Vagina (tissue), 2 donors: ENCODE data around the gene INHBA. TPM values are rescaled to one million over a fixed set of nuclear protein-coding genes. Genes with fewer than 3 reads are reported as not detected.

Experiments
- DNase-seq, 2 donors: peaks; one replicate each; pipeline ENCODE4 v3.0.0-alpha.2; 2017; ENCODE audit errors: extremely low spot score in 2 of 2
- H3K27ac ChIP-seq: fragments of 200-600 bp; sonication (generic); one replicate; pipeline ENCODE4 v1.5.1; 2019
- H3K27me3 ChIP-seq: fragments of 200-600 bp; sonication (generic); one replicate; pipeline ENCODE4 v1.5.1; 2019
- H3K36me3 ChIP-seq, 2 donors: fragments of 200-600 bp; sonication (generic); one replicate each; pipeline ENCODE4 v1.5.1; 2017 to 2019
- H3K4me1 ChIP-seq: fragments of 200-600 bp; sonication (generic); one replicate; pipeline ENCODE4 v1.5.1; 2019
- H3K4me3 ChIP-seq, 2 donors: fragments of 200-600 bp; sonication (generic); 1 replicate in 1 of 2; 2 replicates in 1 of 2; pipeline ENCODE4 v1.5.1; 2016 to 2019
- H3K9me3 ChIP-seq: fragments of 200-600 bp; sonication (generic); one replicate; pipeline ENCODE4 v1.5.1; 2019
- CTCF ChIP-seq, 3 experiments: fragments of 450-650 bp in 2 of 3; fragments of 200-600 bp in 1 of 3; sonication (generic) in 1 of 3; IDR thresholded peaks; one replicate each; pipeline ENCODE4 v1.5.1; 2017 to 2019; ENCODE audit warnings: antibody characterized with exemption in 3 of 3, mild to moderate bottlenecking in 2 of 3, moderate library complexity in 2 of 3
- POLR2A ChIP-seq, 2 donors: fragments of 450-650 bp; IDR thresholded peaks; one replicate each; pipeline ENCODE4 v1.6.1; 2017; ENCODE audit warnings: antibody characterized with exemption in 2 of 2, mild to moderate bottlenecking in 2 of 2, moderate library complexity in 2 of 2
- POLR2AphosphoS5 ChIP-seq, 2 donors: sonication (generic); formaldehyde crosslinking; IDR thresholded peaks; one replicate each; pipeline ENCODE4 v1.9.0; 2017; ENCODE audit warnings: antibody characterized with exemption in 2 of 2, mild to moderate bottlenecking in 2 of 2, low read depth in 1 of 2; ENCODE audit not compliant: insufficient read depth in 1 of 2
- intact Hi-C: fragments of 100-400 bp; cut with DNase I; formaldehyde crosslinking; loops from one replicate; pipeline ENCODE4 v1.15.1; 2023
- total RNA-seq: library from RNA; depleted of rRNA; stranded (reverse); fragments of >200 nt; gene quantifications from one replicate; pipeline ENCODE4 v1.2.3, GENCODE V29; 2016

Gene INHBA
- total RNA-seq, 1 donor from 2014 or later = 2.2 TPM

- Histone ChIP-seq H3K4me1 (no peaks in the 10 kb centered on the region), H3K4me3 (no peak overlapping the region), H3K36me3 (no peaks in the 10 kb centered on the region), H3K27ac (no peak overlapping the region), H3K9me3 (no peaks in the 10 kb centered on the region), H3K27me3 (no peaks in the 10 kb centered on the region)
- no peak for DNase-seq
- intact Hi-C loops = no loop called here
- TF ChIP-seq POLR2A (IDR thresholded peaks at IDR 0.05) = no peak
- no peak for TF ChIP-seq POLR2AphosphoS5 (IDR thresholded peaks at IDR 0.05; ENCODE audit: insufficient read depth in 1 of 2, low read depth in 1 of 2)
Observed at GRCh38 chr7:41656366-41656765, 46.5 kb downstream of the INHBA start.

GRCh38 chr7:41655426-41655825, 47.5 kb downstream of the INHBA start:
- Histone ChIP-seq H3K9me3 (no peaks in the 10 kb centered on the region), H3K36me3 (no peaks in the 10 kb centered on the region), H3K27me3 (no peaks in the 10 kb centered on the region), H3K4me1 (no peaks in the 10 kb centered on the region), H3K27ac (no peak overlapping the region), H3K4me3 (no peak overlapping the region)
- TF ChIP-seq POLR2A (IDR thresholded peaks at IDR 0.05) = no peak
- TF ChIP-seq CTCF (IDR thresholded peaks at IDR 0.05) = no peak
- no peak for TF ChIP-seq POLR2AphosphoS5 (IDR thresholded peaks at IDR 0.05; ENCODE audit: insufficient read depth in 1 of 2, low read depth in 1 of 2)
- intact Hi-C loops = no loop called here
- DNase-seq = no peak

- no peak for TF ChIP-seq CTCF (IDR thresholded peaks at IDR 0.05)
- no peak for TF ChIP-seq POLR2A (IDR thresholded peaks at IDR 0.05)
- TF ChIP-seq POLR2AphosphoS5 (IDR thresholded peaks at IDR 0.05; ENCODE audit: insufficient read depth in 1 of 2, low read depth in 1 of 2) = no peak
- H3K27me3 ChIP-seq = no peaks in the 10 kb centered on the region
- H3K27ac ChIP-seq = no peak overlapping the region
- H3K4me3 ChIP-seq = no peak overlapping the region
- intact Hi-C loops = no loop called here
- no peaks in the 10 kb centered on the region for H3K36me3 ChIP-seq
- no peaks in the 10 kb centered on the region for H3K4me1 ChIP-seq
- H3K9me3 ChIP-seq = no peaks in the 10 kb centered on the region
- DNase-seq = no peak
Observed at GRCh38 chr7:41652267-41652666, 50.6 kb downstream of the INHBA start.

GRCh38 chr7:41648501-41648900, 54.4 kb downstream of the INHBA start:
- Histone ChIP-seq H3K9me3 (no peaks in the 10 kb centered on the region), H3K27me3 (no peaks in the 10 kb centered on the region), H3K27ac (no peak overlapping the region), H3K4me1 (no peaks in the 10 kb centered on the region), H3K4me3 (no peak overlapping the region), H3K36me3 (no peaks in the 10 kb centered on the region)
- no peak for DNase-seq
- intact Hi-C loops = no loop called here
- TF ChIP-seq POLR2A (IDR thresholded peaks at IDR 0.05) = no peak

GRCh38 chr7:41643616-41644015, 59.3 kb downstream of the INHBA start:
- TF ChIP-seq POLR2A (IDR thresholded peaks at IDR 0.05) (no peak), POLR2AphosphoS5 (IDR thresholded peaks at IDR 0.05; ENCODE audit: insufficient read depth in 1 of 2, low read depth in 1 of 2) (no peak), CTCF (IDR thresholded peaks at IDR 0.05) (no peak)
- H3K27ac ChIP-seq = no peak overlapping the region
- H3K27me3 ChIP-seq = no peaks in the 10 kb centered on the region
- H3K4me3 ChIP-seq = no peak overlapping the region
- H3K36me3 ChIP-seq = no peaks in the 10 kb centered on the region
- intact Hi-C loops = no loop called here
- no peaks in the 10 kb centered on the region for H3K9me3 ChIP-seq
- no peaks in the 10 kb centered on the region for H3K4me1 ChIP-seq
- no peak for DNase-seq

GRCh38 chr7:41641665-41642014, 61.2 kb downstream of the INHBA start:
- intact Hi-C loops = no loop called here
- Histone ChIP-seq H3K27ac (no peak overlapping the region), H3K36me3 (no peaks in the 10 kb centered on the region), H3K27me3 (no peaks in the 10 kb centered on the region), H3K4me3 (no peak overlapping the region), H3K4me1 (no peaks in the 10 kb centered on the region), H3K9me3 (no peaks in the 10 kb centered on the region)
- no peak for DNase-seq
- TF ChIP-seq POLR2AphosphoS5 (IDR thresholded peaks at IDR 0.05; ENCODE audit: insufficient read depth in 1 of 2, low read depth in 1 of 2) = no peak
- no peak for TF ChIP-seq CTCF (IDR thresholded peaks at IDR 0.05)
